Inferior parietal cortex (tissue), 1 donor: ENCODE results near the gene PDCD10.
A peak's percentile ranks its signal among the peaks of the same experiment; 100 is the strongest.

ENCODE experiments used
- DNase-seq: peaks from one replicate; pipeline ENCODE4 v3.0.0-alpha.2; 2016; ENCODE audit errors: extremely low spot score

The PDCD10 gene

GRCh38 chr3:167684388-167684993, 50.2 kb downstream of the PDCD10 start:
- DNase-seq = peak; percentile 95

GRCh38 chr3:167679526-167679925, 55.2 kb downstream of the PDCD10 start:
- DNase-seq = no peak

DNA sequence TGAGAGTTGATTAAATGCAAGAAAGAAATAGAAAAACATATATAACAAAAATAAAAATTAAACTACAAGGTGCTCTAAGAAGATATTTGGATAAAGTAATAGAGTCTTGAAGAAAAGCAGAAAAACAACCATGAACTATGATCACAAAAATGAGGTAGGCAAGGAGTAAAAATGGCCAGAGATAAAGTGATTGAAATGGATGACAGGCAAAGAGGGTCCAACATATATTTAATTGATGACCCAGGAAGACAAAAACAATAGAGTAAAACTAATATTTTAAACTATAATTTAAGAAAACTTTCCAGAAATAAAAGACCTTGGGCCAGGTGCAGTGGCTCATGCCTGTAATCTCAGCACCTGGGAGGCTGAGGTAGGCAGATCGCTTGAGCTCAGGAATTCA, 58.8 kb downstream of the PDCD10 start:
- no peak for DNase-seq

GRCh38 chr3:167673221-167673620, 61.5 kb downstream of the PDCD10 start:
- DNase-seq = no peak

DNA sequence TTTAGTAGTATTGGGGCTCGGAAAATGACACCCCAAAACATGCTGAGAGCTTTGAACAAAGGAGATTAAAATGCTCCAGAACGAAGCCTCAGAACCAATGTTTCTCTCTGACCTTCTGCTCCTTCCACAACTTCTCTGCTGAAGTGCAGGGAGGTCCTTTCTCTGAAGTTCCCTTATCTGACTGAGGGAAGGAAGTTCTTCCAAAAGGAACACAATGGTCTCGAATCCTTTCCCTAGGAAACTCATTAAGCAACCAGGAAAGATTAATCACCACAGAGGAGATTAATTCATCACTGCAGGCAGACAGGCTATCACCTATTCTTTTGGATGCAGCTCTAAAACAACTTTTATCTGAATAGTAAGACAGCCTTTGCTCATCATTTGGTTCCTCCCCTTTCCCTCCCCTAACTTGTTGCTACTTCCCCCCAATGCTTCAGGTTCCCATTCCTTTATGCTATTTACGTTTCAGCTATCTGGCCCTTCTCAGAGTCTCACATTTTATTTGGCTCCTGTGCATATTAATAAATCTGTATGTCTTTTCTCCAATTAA, 62.7 kb downstream of the PDCD10 start:
- DNase-seq = no peak

DNA sequence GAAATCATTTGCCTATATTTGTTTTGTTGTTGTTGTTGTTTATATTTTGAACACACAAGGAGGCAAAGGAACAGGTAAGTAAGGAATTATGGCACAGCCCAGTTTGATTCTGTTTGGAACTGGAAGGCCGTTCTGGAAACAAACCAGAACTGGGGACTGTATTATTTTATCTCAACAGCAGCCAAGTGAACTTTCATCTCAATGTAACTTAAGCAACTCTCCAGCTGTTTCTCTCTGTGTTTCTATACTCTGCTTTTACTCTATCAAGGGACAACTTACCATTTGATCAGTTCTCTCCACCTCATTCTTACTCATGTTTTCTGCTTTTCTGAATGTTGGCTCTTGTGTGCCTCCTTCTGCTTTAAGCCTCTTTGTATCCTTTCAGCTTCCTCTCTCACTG, 65.0 kb downstream of the PDCD10 start:
- DNase-seq = no peak

DNA sequence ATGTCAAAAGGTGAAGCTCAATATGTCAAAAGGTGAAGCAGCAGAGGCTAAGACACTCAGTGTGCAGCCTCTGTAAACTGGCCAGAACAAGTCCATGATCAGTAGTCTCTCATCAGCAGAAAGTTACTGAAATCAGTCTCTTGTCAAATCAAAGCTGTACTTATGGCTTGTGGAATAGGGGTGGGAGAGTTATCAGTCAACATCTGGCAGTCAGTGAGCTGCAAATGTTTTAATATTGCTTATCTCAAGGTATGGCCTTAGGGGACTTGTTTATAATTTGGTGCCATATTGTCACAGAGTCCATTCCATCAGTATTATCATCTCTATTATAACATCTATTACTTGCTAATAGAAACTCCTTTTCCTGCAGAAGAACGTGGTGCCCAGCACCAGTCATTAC, 66.0 kb downstream of the PDCD10 start:
- no peak for DNase-seq

DNA sequence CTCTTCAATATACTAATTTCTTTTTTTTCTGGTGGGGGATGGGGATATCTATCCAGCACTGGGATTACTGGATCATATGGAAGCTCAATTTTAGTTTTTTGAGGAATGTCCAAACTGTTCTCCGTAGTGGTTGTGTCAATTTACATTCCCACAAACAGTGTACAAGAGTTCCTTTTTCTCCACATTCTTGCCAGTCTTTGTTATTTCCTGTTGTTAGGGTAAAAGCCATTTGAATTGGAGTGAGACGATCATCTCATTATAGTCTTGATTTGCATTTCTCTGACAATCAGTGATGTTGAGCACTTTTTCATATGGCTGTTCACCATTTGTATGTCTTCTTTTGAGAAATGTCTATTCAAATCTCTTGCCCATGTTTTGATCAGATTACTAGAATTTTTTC, 68.1 kb downstream of the PDCD10 start:
- no peak for DNase-seq

DNA sequence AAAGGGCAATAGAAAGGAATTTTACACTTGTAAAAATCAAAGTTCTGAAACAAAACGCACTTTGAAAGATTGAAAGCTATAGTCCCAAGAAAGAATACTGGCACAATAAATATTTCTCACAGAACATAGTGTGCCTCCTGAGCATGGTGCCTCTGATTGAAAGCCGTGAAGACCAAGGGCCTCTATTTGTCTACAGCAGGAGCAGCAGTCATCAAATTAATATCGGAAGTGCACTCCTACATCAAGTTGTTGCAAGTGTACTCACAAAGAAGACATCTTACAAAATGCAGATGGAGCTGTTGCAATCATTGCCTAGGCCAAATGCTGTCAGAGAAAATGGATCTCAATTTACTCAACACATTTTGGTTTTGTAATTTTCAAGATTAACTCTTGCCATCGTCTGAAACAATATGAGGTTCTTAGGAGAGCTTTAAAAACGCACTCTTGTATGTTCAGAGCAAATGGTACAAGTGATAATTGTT, 71.7 kb downstream of the PDCD10 start:
- no peak for DNase-seq

GRCh38 chr3:167657684-167658225, 76.9 kb downstream of the PDCD10 start:
- DNase-seq = no peak

DNA sequence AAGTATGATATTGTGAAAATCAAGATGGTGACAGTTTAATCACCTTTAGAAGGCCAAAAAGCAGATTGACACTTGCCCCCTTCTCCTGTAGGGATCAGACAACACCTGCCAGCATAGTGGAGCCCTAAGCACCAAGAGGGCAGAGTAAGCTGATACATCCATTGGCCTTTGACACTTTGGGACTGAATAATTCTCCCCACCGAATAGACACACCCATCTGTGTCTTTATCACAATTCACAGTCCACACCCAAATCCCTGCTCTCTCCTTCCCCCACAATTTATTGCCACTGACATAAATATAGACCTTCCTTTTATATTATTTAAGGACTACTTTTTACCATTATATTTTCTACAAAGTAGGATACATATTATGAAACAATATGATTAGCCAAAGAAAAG, 77.9 kb downstream of the PDCD10 start:
- no peak for DNase-seq

GRCh38 chr3:167653760-167654159, 80.9 kb downstream of the PDCD10 start, which contains the start of gene WDR49:
Gene WDR49, minus strand, starts transcription at chr3:167653942. Its CDS starts 517 bp downstream, at chr3:167653425.
- DNase-seq = no peak

DNA sequence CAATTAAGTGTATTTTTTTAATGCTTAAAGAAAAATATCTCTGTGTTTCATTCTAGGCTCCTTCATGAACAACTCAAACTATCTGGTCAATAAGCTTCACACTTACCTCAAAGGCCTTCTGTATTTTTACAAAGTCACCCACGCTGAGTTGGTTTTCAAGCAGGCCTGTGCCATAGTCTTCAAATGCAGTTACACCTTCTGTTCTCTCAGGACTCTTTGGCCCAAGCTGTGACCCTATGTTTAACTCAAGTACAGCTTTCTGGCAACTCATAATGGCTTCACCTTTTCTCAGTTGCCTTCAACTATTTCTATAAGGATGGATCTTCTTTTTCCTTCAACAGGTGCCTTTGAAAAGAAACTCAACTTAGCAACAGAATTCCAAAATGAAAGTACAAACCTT, 81.5 kb downstream of the PDCD10 start:
- no peak for DNase-seq

- no peak for DNase-seq
Measured at GRCh38 chr3:167651826-167652225, 82.9 kb downstream of the PDCD10 start.

DNA sequence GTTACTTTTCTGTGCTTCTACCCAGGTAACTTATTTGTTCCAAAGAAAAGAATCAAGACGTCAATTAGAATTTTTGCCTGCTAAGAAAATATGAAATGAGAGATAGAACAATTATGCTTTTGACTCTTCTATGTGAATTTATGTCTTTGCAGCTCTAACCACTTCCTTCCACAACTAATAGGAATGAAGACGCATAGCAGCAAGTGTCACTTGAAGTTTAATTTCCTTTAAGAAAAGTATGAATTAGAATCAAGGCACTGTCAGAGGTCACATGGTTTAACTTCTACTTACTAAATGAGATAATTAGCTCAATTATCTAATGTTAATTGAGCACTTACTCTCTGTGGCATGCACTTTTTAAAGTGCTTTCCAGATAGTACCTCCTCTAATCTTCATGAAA, 84.2 kb downstream of the PDCD10 start:
- no peak for DNase-seq

DNA sequence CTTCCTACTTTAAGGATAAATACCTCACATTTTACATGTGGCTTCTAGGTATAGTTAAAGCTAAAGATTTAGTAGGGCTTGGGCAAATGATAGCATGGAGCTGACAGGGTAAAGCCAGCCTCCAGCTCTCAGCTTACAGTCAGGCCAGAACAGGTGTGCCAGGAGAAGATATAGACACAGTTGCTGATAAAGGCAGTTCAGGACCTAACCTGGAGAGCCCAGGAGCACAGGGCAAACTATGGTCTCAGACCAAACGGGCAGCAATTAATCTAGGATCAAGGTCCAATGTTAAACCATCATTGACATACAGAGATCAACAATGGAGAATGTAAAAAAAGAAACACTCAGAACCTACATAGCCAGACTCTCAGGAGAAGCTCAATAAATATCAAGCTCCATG, 84.9 kb downstream of the PDCD10 start:
- no peak for DNase-seq

DNA sequence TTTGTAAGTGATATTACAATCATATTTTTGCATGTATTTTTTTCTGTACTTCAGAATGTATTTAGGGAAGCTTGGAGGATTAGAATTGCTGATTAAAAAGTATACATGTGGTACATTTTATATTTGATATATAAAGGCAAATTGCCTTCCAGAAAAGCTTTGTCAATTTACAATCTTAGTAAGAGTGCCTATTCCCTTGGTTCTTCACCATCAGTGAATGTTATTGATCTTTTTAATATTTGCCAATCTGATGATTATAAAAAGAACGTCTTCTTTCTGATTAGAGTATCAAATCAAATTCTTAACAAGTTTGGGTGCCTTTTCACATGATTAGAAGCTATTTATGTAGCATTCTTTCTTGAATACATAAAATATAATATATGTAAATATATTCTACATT, 90.1 kb downstream of the PDCD10 start:
- no peak for DNase-seq
